HepG2 (cell line): Measurements from ENCODE around the gene PCDHB10.
"Not testable (repeated sequence)": the region's sequence is repeated elsewhere in the genome, so short reads cannot be mapped to it uniquely, and the experiment has no call there.

Source experiments
- FOXA1 ChIP-seq, 2 experiments: fragments of 450-650 bp in 1 of 2; sonication (generic) in 1 of 2; formaldehyde crosslinking in 1 of 2; IDR thresholded peaks; 2 replicates each; pipeline versions ENCODE4 v1.4.0 to v1.6.1; 2016 to 2020; ENCODE audit warnings: missing genetic modification reagents in 1 of 2
- JUNB ChIP-seq: sonication (generic); formaldehyde crosslinking; IDR thresholded peaks from 2 replicates; pipeline ENCODE4 v1.8.0; 2022; ENCODE audit warnings: missing genetic modification reagents, mild to moderate bottlenecking, borderline replicate concordance
- PTBP1 ChIP-seq: fragments of 200-400 bp; formaldehyde crosslinking; IDR thresholded peaks from 2 replicates; pipeline ENCODE4 v1.6.1; 2018; ENCODE audit warnings: low read length, low read depth; ENCODE audit not compliant: poor library complexity, severe bottlenecking
- TF ChIP-seq, protein P1 (sequence below): sonication (generic); formaldehyde crosslinking; IDR thresholded peaks from 2 replicates; pipeline ENCODE4 v1.5.0; 2020; ENCODE audit warnings: mild to moderate bottlenecking, missing genetic modification reagents, moderate library complexity

- not testable (repeated sequence) for TF ChIP-seq JUNB; PTBP1; FOXA1 (IDR thresholded peaks at IDR 0.05); FOXA1 (CRISPR knock-in tag; IDR thresholded peaks at IDR 0.05)
- TF ChIP-seq, protein P1, sequence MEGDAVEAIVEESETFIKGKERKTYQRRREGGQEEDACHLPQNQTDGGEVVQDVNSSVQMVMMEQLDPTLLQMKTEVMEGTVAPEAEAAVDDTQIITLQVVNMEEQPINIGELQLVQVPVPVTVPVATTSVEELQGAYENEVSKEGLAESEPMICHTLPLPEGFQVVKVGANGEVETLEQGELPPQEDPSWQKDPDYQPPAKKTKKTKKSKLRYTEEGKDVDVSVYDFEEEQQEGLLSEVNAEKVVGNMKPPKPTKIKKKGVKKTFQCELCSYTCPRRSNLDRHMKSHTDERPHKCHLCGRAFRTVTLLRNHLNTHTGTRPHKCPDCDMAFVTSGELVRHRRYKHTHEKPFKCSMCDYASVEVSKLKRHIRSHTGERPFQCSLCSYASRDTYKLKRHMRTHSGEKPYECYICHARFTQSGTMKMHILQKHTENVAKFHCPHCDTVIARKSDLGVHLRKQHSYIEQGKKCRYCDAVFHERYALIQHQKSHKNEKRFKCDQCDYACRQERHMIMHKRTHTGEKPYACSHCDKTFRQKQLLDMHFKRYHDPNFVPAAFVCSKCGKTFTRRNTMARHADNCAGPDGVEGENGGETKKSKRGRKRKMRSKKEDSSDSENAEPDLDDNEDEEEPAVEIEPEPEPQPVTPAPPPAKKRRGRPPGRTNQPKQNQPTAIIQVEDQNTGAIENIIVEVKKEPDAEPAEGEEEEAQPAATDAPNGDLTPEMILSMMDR (CRISPR knock-in tag) = not testable (repeated sequence)
Observed at GRCh38 chr5:141224844-141225243, 32.7 kb downstream of the PCDHB10 start.
